Keratinocyte (primary cell): ENCODE measurements around the gene PRR36. TPM values are rescaled to one million over a fixed set of nuclear protein-coding genes. Genes with fewer than 3 reads are reported as not detected.
A peak's percentile ranks its signal among the peaks of the same experiment; 100 is the strongest.

ENCODE experiments used
- DNase-seq: peaks from one replicate; pipeline ENCODE4 v3.0.0-alpha.2; 2011; ENCODE audit warnings: low read depth, missing footprints, low spot score
- FAIRE-seq: peaks from 2 replicates; lab custom pipeline; 2011; peaks lifted over from hg19 to GRCh38; lab: Jason Lieb, UNC
- H2AFZ ChIP-seq: 2 replicates; pipeline ENCODE4 v1.6.0; 2012; ENCODE audit warnings: low read length, control low read depth, inconsistent platforms; ENCODE audit not compliant: control insufficient read depth
- H3K27ac ChIP-seq: 2 replicates; pipeline ENCODE4 v1.5.1; 2011; ENCODE audit warnings: low read length; ENCODE audit not compliant: control insufficient read depth, insufficient read depth
- H3K27me3 ChIP-seq: 3 replicates; pipeline ENCODE4 v1.6.0; 2011; ENCODE audit warnings: low read length; ENCODE audit not compliant: control insufficient read depth, insufficient read depth; ENCODE audit errors: extremely low read depth
- H3K36me3 ChIP-seq, 2 experiments: 2 replicates in 1 of 2; 3 replicates in 1 of 2; pipeline ENCODE4 v1.5.1; 2011; ENCODE audit warnings: low read length in 2 of 2, mild to moderate bottlenecking in 1 of 2; ENCODE audit not compliant: control insufficient read depth in 2 of 2, insufficient read depth in 2 of 2; ENCODE audit errors: extremely low read depth in 1 of 2
- H3K4me1 ChIP-seq: 3 replicates; pipeline ENCODE4 v1.5.1; 2011; ENCODE audit warnings: low read length; ENCODE audit not compliant: control insufficient read depth, insufficient read depth; ENCODE audit errors: extremely low read depth
- H3K4me2 ChIP-seq: 3 replicates; pipeline ENCODE4 v1.6.0; 2011; ENCODE audit warnings: low read depth, low read length; ENCODE audit not compliant: control insufficient read depth, insufficient read depth; ENCODE audit errors: extremely low read depth
- H3K4me3 ChIP-seq, 3 experiments: fragments of 200-600 bp in 1 of 3; sonication (generic) in 1 of 3; 2 replicates in 2 of 3; 3 replicates in 1 of 3; pipeline ENCODE4 v1.5.1; 2011 to 2016; ENCODE audit warnings: low read length in 3 of 3, mild to moderate bottlenecking in 3 of 3, control low read depth in 2 of 3, inconsistent platforms in 1 of 3, low read depth in 1 of 3, mixed read lengths in 1 of 3, mixed run types in 1 of 3, moderate library complexity in 1 of 3; ENCODE audit not compliant: control insufficient read depth in 2 of 3, insufficient read depth in 2 of 3; ENCODE audit errors: extremely low read depth in 1 of 3
- H3K79me2 ChIP-seq: 2 replicates; pipeline ENCODE4 v1.6.0; 2012; ENCODE audit warnings: low read length; ENCODE audit not compliant: control insufficient read depth, insufficient read depth
- H3K9ac ChIP-seq: 3 replicates; pipeline ENCODE4 v1.6.0; 2011; ENCODE audit warnings: low read length; ENCODE audit not compliant: control insufficient read depth, insufficient read depth; ENCODE audit errors: extremely low read depth
- H3K9me1 ChIP-seq: 3 replicates; pipeline ENCODE4 v1.6.0; 2011; ENCODE audit warnings: low read length; ENCODE audit not compliant: control insufficient read depth, insufficient read depth; ENCODE audit errors: extremely low read depth
- H3K9me3 ChIP-seq: 2 replicates; pipeline ENCODE4 v1.5.1; 2012; ENCODE audit warnings: low read depth, low read length; ENCODE audit not compliant: control insufficient read depth
- H4K20me1 ChIP-seq: 3 replicates; pipeline ENCODE4 v1.6.0; 2011; ENCODE audit warnings: low read length; ENCODE audit not compliant: control insufficient read depth, insufficient read depth; ENCODE audit errors: extremely low read depth
- CTCF ChIP-seq, 3 experiments: IDR thresholded peaks in 1 of 3; conservative IDR thresholded peaks in 1 of 3; optimal IDR thresholded peaks in 1 of 3; 2 replicates in 2 of 3; 3 replicates in 1 of 3; pipeline versions ENCODE3 to v1.5.1; 2011; ENCODE audit warnings: low read length in 3 of 3, mild to moderate bottlenecking in 3 of 3, moderate library complexity in 2 of 3, control low read depth in 1 of 3, inconsistent platforms in 1 of 3; ENCODE audit not compliant: insufficient read depth in 2 of 3; ENCODE audit errors: extremely low read depth in 1 of 3
- EZH2 ChIP-seq: IDR thresholded peaks from one replicate; pipeline ENCODE4 v1.6.1; 2012; ENCODE audit warnings: inconsistent platforms, mild to moderate bottlenecking, low read length, moderate library complexity
- dilution Hi-C: fragments of 300-500 bp; cut with MboI; formaldehyde crosslinking; loops from one replicate; pipeline ENCODE4 v1.7.0; 2020; ENCODE audit warnings: low sequenced_read_pairs; ENCODE audit not compliant: extremely low pct_ligation_motif_present
- polyA plus RNA-seq, 5 experiments: library from polyadenylated mRNA; depleted of rRNA in 3 of 5; stranded (reverse) in 3 of 5; stranded (forward) in 1 of 5; unstranded in 1 of 5; fragments of >200 nt; gene quantifications; 1 replicate in 1 of 5; 2 replicates in 3 of 5; 3 replicates in 1 of 5; pipeline versions ENCODE4 v1.2.1 to v1.2.3, GENCODE V29; 2011 to 2012; ENCODE audit warnings: missing spikeins in 2 of 5, low read depth in 1 of 5, low replicate concordance in 1 of 5

PRR36 gene
- polyA plus RNA-seq, 1 donor (not counting 4 experiments of a cell fraction or from before 2014, with no cell fraction given): not detected

GRCh38 chr19:7900931-7901330 is 26.7 kb upstream of the PRR36 start:
- Histone ChIP-seq H3K9ac (peak overlapping the region; percentile 67), H3K4me2 (peak overlapping the region; percentile 70), H4K20me1 (no peaks in the 10 kb centered on the region), H3K27ac (peak overlapping the region; percentile 95), H3K36me3 (peaks cover 9 to 14% of the 10 kb centered on the region in 2 experiments), H3K27me3 (no peaks in the 10 kb centered on the region), H3K9me3 (no peaks in the 10 kb centered on the region), H3K4me1 (peaks cover 54% of the 10 kb centered on the region), H3K79me2 (peaks cover 26% of the 10 kb centered on the region), H3K4me3 (peak overlapping the region in 1 of 3 experiments; percentile 31), H3K9me1 (peaks cover 3% of the 10 kb centered on the region), H2AFZ (no peak overlapping the region)
- TF ChIP-seq EZH2: no peak
- no peak for TF ChIP-seq CTCF (optimal IDR thresholded peaks at IDR 0.05 in 1 of 3, IDR thresholded peaks at IDR 0.05 in 1 of 3, conservative IDR thresholded peaks at IDR 0.05 in 1 of 3; ENCODE audit: extremely low read depth in 1 of 3, insufficient read depth in 2 of 3, low read length in 3 of 3)
- no peak for FAIRE-seq
- dilution Hi-C loops: no loop called here
- no peak for DNase-seq

- H2AFZ ChIP-seq: peak overlapping the region; percentile 25
- DNase-seq: no peak
- TF ChIP-seq CTCF (optimal IDR thresholded peaks at IDR 0.05 in 1 of 3, IDR thresholded peaks at IDR 0.05 in 1 of 3, conservative IDR thresholded peaks at IDR 0.05 in 1 of 3; ENCODE audit: extremely low read depth in 1 of 3, insufficient read depth in 2 of 3, low read length in 3 of 3): no peak
- no peak for TF ChIP-seq EZH2
Observed at GRCh38 chr19:7900401-7900870, 26.2 kb upstream of the PRR36 start.

More at GRCh38 chr19:7900401-7900870, 26.2 kb upstream of the PRR36 start:
- no peak overlapping the region for H3K4me3 ChIP-seq
- dilution Hi-C loops: no loop called here
- peaks cover 9 to 14% of the 10 kb centered on the region in 2 experiments for H3K36me3 ChIP-seq
- no peaks in the 10 kb centered on the region for H3K9me3 ChIP-seq
- H4K20me1 ChIP-seq: no peaks in the 10 kb centered on the region
- no peaks in the 10 kb centered on the region for H3K27me3 ChIP-seq
- peaks cover 21% of the 10 kb centered on the region for H3K79me2 ChIP-seq
- H3K4me2 ChIP-seq: peak overlapping the region; percentile 70
- peak overlapping the region; percentile 95 for H3K27ac ChIP-seq
- H3K4me1 ChIP-seq: peaks cover 54% of the 10 kb centered on the region
- H3K9me1 ChIP-seq: peaks cover 3% of the 10 kb centered on the region
- peak overlapping the region; percentile 67 for H3K9ac ChIP-seq
- no peak for FAIRE-seq
